Mammary epithelial cell (primary cell): ENCODE results near the gene GCGR.
A peak's percentile ranks its signal among the peaks of the same experiment; 100 is the strongest.

Experiments used
- EZH2 ChIP-seq: IDR thresholded peaks from 2 replicates; pipeline ENCODE4 v1.6.1; 2012; ENCODE audit warnings: low read length, inconsistent platforms, borderline replicate concordance
- TF ChIP-seq, protein P1 (sequence below), 2 donors: IDR thresholded peaks in 1 of 2; conservative IDR thresholded peaks in 1 of 2; 2 replicates each; pipeline ENCODE4 v1.5.1; 2011 to 2012; ENCODE audit warnings: inconsistent platforms in 2 of 2, low read length in 2 of 2, mild to moderate bottlenecking in 2 of 2, control low read depth in 1 of 2, low read depth in 1 of 2; ENCODE audit not compliant: insufficient read depth in 1 of 2; ENCODE audit errors: extremely low read depth in 1 of 2

DNA sequence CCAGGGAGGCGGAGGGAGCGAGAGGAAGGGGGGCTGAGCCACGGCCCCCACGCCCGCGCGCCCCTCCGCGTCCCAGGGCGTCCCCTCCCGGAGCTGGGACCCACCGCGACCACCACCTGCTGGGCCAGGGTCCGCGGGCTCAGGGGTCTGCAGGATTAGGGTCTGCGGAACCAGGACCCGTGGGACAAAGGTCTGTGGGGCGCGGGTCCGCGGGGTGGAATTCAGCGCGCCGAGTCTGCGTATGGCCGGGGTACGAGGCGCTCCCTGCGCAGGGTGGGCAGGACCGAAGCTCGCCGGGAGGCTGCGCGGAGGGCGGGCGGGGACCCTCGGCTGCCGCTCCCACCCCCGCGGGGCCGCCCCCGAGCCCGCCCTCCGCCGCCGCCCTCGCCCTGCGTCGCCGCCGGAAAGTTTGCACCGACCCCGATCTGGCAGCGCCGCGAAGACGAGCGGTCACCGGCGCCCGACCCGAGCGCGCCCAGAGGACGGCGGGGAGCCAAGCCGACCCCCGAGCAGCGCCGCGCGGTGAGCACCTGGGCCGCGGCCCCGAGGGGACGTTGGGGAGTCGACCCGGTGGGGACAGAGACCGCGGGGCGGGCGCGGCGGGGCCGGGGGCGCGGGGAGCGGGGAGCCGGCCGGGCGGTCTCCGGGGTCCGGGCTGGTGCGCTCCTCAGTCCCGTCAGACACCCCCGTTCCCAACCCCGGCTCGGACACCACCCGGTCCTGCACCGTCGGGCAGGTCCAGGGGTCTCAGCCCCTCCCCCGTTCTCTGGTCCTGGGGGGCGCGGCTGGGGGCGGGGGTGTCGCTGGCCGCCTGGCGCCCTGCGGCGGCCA, at the start of gene GCGR:
- TF ChIP-seq, protein P1, sequence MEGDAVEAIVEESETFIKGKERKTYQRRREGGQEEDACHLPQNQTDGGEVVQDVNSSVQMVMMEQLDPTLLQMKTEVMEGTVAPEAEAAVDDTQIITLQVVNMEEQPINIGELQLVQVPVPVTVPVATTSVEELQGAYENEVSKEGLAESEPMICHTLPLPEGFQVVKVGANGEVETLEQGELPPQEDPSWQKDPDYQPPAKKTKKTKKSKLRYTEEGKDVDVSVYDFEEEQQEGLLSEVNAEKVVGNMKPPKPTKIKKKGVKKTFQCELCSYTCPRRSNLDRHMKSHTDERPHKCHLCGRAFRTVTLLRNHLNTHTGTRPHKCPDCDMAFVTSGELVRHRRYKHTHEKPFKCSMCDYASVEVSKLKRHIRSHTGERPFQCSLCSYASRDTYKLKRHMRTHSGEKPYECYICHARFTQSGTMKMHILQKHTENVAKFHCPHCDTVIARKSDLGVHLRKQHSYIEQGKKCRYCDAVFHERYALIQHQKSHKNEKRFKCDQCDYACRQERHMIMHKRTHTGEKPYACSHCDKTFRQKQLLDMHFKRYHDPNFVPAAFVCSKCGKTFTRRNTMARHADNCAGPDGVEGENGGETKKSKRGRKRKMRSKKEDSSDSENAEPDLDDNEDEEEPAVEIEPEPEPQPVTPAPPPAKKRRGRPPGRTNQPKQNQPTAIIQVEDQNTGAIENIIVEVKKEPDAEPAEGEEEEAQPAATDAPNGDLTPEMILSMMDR (conservative IDR thresholded peaks at IDR 0.05 in 1 of 2, IDR thresholded peaks at IDR 0.05 in 1 of 2; ENCODE audit: extremely low read depth in 1 of 2, insufficient read depth in 1 of 2, low read depth in 1 of 2, low read length in 2 of 2), result no peak
- peak; percentile 39 for TF ChIP-seq EZH2
